HuH-7.5 (cell line): ENCODE measurements around the gene DNPEP.
"Not testable (repeated sequence)": the region's sequence is repeated elsewhere in the genome, so short reads cannot be mapped to it uniquely, and the experiment has no call there.

Experiments
- DNase-seq: peaks from one replicate; pipeline ENCODE4 v3.0.0; 2011; ENCODE audit warnings: low spot score

The DNPEP gene

DNA sequence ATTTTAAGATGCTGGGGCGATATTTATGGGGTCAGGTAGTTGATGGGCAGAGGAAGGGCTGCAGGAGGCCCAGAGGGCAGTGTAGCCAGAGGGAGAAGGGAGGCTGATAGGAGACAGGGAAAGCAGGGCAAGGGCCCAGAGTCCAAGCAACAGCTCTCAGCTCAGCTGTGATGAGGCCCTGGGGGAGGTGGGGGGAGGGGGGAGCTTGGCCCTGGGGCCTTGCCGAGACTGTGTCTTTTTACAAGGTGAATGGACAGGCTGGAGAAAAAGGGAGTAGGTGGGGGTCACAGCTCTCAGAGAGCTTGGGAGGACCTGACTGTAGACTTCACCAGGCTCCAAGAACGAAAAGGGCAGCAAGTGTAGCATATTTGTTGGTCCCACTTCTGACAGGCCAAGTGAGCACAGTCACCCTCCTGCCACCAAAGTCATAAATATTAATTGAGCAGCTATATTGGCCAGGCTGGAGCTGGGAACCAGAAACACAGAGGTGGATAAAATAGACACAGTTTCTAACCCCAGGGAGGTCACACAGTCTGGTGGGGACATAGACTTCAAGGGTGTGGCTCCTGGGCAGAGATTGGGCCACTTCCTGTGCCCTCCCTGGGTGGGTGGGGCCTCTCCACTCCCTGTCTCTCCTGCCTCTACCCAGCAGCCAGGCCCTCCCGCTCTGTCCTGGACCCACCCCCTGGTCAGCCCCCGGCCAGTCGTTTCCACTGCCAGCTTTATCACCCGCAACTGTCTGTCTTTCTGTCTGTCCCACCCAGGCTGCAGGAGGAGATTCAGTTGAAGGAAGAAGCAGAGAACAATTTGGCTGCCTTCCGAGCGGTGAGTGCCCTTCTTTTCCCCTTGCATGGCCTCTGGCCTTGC lies 31.9 kb upstream of the DNPEP start:
- DNase-seq: no peak

GRCh38 chr2:219419012-219419324 lies 31.3 kb upstream of the DNPEP start:
- DNase-seq: no peak

DNA sequence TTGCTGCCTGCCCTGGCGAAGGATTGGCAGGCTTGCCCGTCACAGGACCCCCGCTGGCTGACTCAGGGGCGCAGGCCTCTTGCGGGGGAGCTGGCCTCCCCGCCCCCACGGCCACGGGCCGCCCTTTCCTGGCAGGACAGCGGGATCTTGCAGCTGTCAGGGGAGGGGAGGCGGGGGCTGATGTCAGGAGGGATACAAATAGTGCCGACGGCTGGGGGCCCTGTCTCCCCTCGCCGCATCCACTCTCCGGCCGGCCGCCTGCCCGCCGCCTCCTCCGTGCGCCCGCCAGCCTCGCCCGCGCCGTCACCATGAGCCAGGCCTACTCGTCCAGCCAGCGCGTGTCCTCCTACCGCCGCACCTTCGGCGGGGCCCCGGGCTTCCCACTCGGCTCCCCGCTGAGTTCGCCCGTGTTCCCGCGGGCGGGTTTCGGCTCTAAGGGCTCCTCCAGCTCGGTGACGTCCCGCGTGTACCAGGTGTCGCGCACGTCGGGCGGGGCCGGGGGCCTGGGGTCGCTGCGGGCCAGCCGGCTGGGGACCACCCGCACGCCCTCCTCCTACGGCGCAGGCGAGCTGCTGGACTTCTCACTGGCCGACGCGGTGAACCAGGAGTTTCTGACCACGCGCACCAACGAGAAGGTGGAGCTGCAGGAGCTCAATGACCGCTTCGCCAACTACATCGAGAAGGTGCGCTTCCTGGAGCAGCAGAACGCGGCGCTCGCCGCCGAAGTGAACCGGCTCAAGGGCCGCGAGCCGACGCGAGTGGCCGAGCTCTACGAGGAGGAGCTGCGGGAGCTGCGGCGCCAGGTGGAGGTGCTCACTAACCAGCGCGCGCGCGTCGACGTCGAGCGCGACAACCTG lies 30.7 kb upstream of the DNPEP start, which contains the start of gene DES:
Gene DES, plus strand, starts transcription at position 223 of the 857 bp plus-strand sequence. Its CDS starts 86 bp downstream, at position 309.
- no peak for DNase-seq

DNA sequence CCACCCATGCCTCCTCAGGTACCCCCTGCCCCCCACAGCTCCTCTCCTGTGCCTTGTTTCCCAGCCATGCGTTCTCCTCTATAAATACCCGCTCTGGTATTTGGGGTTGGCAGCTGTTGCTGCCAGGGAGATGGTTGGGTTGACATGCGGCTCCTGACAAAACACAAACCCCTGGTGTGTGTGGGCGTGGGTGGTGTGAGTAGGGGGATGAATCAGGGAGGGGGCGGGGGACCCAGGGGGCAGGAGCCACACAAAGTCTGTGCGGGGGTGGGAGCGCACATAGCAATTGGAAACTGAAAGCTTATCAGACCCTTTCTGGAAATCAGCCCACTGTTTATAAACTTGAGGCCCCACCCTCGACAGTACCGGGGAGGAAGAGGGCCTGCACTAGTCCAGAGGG lies 29.7 kb upstream of the DNPEP start:
- DNase-seq: no peak

- no peak for DNase-seq
Measured at GRCh38 chr2:219416938-219417337, 29.2 kb upstream of the DNPEP start.

DNA sequence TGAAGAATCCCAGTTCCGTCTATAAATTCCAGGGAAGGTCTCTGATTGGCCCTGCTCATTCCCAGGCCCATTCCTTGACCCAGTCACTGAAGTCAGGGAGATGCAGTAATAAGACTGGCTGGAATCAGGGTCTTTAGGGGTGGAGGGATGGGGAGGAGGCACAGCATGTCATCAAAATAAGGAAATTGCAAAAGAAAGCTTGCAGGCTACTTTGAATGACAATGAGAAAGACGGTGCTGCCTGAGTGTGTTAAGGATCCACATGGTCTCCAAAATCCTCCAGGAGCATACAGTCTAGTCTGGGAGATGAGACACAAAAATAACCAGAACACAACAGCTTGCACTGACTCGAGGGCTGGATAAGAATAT lies 28.5 kb upstream of the DNPEP start:
- DNase-seq: no peak

DNA sequence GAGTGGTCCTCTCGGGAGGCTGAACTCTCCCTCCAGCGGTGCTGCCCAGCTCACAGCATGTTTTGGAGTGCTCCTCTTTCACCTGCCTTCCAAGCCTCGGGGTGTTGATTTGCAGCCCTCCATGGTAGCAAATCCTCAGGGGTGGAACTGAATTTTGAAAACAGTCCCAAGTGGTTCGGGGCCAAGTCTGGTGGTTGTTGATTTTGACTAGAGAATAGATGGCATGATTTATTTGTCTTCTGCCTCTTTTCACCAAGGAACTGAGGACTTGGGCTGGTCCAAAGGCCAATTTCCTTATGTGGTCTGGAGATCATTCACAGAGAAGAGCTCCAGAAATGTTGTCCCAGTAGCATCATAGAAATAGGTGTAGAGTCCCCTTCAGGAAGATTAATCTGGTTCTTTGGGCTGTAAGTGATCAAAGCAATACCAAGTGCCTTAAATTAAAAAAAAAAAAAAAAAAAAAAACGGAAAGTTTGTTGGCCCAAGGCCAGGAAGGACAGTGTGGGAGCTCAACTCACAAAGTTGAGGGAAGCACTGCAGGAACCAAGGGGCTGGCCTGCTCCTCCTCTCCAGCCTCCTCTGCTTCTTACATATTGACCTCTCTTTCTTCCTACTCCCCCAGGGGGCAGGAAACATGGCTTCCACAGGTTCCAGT lies 28.0 kb upstream of the DNPEP start:
- DNase-seq: no peak

- DNase-seq: no peak
Measured at GRCh38 chr2:219414857-219415256, 27.1 kb upstream of the DNPEP start.

DNA sequence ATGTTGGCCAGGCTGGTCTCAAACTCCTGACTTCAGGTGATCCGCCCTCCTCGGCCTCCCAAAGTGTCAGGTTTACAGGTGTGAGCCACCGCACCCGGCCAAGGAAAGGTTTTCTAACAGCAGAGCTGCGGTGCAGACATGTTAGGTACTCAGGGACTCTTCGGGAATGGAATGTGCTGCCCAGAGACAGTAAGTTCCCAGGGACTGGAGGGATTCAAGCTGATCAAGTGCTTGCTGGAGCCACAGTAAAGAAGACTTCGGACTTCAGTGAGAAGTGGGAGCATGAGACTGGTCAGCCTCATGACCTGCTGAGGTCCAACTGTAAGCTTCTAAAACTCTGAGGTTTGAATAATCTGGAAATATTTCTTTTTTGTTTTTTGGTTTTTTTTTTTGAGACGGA lies 22.7 kb upstream of the DNPEP start:
- no peak for DNase-seq

DNA sequence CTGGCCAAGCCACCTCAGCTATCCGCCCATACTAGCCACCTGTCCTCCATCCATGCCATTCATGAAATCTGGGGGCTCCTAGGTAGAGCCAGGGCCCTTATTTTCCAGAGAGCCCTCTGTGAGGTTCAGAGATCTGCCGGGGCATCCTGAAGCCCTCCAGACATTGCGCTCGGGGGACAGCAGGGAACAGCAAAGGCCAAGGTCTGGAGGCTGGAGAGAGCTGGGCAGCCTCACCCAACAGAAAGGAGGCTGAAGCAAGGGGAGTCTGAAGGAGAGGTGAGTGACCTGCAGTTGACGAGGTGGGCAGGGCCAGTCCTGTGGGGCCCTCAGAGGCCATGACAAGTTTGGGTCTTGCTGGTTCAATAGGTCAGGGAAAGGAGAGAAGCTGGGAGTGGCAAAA lies 21.9 kb upstream of the DNPEP start:
- no peak for DNase-seq

GRCh38 chr2:219408631-219409030 lies 20.9 kb upstream of the DNPEP start:
- no peak for DNase-seq

- DNase-seq: no peak
Measured at GRCh38 chr2:219408204-219408603, 20.5 kb upstream of the DNPEP start.

DNA sequence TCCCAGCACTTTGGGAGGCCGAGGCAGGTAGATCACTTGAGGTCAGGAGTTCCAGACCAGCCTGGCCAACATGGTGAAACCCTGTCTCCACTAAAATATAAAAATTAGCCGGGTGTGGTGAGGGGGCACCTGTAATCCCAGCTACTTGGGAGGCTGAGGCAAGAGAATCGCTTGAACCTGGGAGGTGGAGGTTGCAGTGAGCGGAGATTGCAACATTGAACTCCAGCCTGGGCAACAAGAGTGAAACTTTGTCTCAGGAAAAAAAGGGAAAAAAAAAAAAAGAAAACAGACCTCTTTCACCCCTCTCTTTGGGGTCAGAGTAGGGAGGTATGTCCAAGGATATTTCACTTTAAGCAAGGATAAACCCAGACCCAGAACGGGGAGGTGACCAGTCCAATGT lies 19.6 kb upstream of the DNPEP start:
- DNase-seq: not testable (repeated sequence)

GRCh38 chr2:219406861-219407230 lies 19.1 kb upstream of the DNPEP start:
- no peak for DNase-seq

DNA sequence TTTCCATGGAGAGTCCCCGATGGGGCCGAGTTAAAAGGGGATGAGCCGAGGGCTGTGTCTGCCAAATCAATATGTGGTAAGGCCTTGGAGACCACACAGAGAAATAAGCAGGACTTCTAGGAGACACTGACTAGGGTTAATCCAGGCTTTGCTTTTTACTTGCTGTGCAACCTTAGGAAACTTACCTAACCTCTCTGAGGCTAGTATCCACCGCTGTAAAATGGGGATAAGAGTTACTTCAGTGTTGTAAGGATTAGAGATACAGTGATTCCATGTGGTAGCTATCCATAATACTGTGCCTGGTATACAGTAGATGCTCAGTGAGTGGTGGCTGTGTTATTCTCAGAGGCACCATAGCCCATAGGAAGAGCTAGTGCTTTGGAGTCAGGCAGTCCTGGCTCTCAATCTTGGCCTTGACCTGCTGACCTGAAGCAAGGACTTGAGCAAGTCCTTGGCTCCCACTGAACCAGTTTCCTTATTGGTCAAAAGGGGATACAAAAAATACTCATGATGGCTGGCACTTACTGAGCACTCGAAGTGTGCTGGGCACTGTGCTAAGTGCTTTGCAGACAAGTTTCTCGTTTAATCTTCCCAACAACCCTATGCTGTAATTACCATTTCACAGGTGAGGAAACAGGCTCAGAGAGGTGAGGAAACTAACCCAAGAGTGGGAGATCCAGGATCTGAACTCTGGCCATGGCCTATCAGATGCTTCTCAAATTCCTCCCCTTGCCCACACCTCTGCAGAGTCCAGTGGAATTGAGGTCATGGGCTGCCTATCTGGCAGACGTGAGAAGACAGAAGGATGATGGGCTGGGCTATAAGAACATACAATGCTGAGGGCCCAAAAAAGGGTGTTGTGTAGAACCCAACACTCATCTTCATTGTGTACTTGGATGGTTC lies 18.5 kb upstream of the DNPEP start:
- DNase-seq: no peak

- no peak for DNase-seq
Measured at GRCh38 chr2:219405451-219405850, 17.7 kb upstream of the DNPEP start.

DNA sequence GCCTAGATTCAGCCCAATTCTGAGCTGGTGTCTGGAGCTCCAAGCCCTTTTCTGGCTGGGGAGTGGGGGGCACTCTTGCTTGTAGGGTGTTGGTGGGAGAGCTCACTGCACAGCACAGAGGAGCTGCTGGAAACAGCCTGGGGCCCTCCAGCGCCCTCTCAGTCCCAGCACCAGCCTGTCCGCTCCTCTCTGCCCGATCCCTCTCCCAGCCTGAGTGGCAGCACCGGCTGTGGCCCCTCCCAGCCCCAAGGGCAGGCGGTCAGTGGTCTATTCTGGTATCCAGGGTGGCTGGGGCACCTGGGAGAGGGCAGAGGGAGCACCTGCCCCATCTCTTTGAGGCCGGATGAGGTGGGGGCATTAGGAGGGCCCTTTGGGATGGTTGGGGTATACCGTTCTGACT lies 17.2 kb upstream of the DNPEP start:
- DNase-seq: no peak

DNA sequence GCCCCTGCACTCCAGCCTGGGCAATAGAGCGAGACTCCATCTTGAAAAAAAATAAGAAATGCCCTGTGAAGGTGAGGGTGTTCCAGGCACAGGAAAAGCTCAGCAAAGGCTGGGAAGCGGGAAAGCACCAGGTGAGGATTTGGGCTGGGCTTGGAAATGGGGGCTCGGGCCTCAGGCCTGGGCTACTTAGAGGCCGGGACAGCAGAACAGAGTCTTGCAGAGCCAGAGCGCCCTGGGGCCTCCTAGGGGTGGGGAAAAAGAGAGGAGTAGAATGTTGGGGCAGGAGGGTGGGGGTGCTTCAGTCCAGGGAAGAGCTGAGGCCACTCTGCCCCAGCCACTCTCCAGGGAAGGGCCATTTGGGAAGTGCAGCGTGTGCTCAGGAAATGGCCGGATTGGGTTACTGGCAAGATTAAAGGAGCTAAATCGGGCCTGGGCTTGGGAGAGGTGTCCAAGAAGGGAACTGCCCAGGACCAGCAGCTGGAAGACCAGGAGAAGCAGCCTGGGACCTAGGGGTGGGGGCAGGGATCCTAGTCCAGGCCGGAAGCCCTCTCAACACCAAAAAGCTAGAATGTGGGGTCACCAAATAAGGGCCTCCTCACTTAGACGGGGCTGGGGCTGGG lies 16.7 kb upstream of the DNPEP start:
- no peak for DNase-seq

- DNase-seq: no peak
Measured at GRCh38 chr2:219403861-219404260, 16.1 kb upstream of the DNPEP start.

GRCh38 chr2:219402665-219403515 lies 15.2 kb upstream of the DNPEP start:
- DNase-seq: peak; percentile 66
